SK-N-MC (cell line): ENCODE measurements around the gene TMEM231.
"Not testable (repeated sequence)": the region's sequence is repeated elsewhere in the genome, so short reads cannot be mapped to it uniquely, and the experiment has no call there.

Experiments used
- DNase-seq: peaks from one replicate; pipeline ENCODE4 v3.0.0-alpha.2; 2011; ENCODE audit warnings: low read depth, low spot score
- H3K27ac ChIP-seq: fragments of 200-600 bp; sonication (generic); 2 replicates; pipeline ENCODE4 v1.5.1; 2016; ENCODE audit warnings: mixed run types
- H3K36me3 ChIP-seq: fragments of 200-600 bp; sonication (generic); 2 replicates; pipeline ENCODE4 v1.6.1; 2017; ENCODE audit warnings: antibody characterized with exemption, low read length, mixed read lengths; ENCODE audit not compliant: insufficient read depth
- H3K4me3 ChIP-seq: fragments of 200-600 bp; sonication (generic); 2 replicates; pipeline ENCODE4 v1.5.1; 2016
- H3K9ac ChIP-seq: fragments of 200-600 bp; sonication (generic); 2 replicates; pipeline ENCODE4 v1.8.0; 2017; ENCODE audit warnings: mixed run types, mixed read lengths; ENCODE audit not compliant: insufficient read length
- H3K9me3 ChIP-seq: fragments of 200-600 bp; sonication (generic); 2 replicates; pipeline ENCODE4 v1.6.1; 2017; ENCODE audit warnings: low read depth, mild to moderate bottlenecking, antibody characterized with exemption, low read length, moderate library complexity, mixed read lengths
- EZH2 ChIP-seq: fragments of 200-600 bp; sonication (generic); IDR thresholded peaks from one replicate; pipeline ENCODE4 v1.6.1; 2017; ENCODE audit warnings: antibody characterized with exemption
- FOXP2 ChIP-seq: optimal IDR thresholded peaks from 2 replicates; pipeline ENCODE3; 2011; ENCODE audit warnings: mild to moderate bottlenecking, moderate library complexity; ENCODE audit not compliant: insufficient read depth; ENCODE audit errors: extremely low read length, control extremely low read depth
- POLR2AphosphoS5 ChIP-seq: IDR thresholded peaks from 2 replicates; pipeline ENCODE4 v1.6.1; 2012; ENCODE audit warnings: mild to moderate bottlenecking, low read depth, low read length, borderline replicate concordance

The TMEM231 gene

DNA sequence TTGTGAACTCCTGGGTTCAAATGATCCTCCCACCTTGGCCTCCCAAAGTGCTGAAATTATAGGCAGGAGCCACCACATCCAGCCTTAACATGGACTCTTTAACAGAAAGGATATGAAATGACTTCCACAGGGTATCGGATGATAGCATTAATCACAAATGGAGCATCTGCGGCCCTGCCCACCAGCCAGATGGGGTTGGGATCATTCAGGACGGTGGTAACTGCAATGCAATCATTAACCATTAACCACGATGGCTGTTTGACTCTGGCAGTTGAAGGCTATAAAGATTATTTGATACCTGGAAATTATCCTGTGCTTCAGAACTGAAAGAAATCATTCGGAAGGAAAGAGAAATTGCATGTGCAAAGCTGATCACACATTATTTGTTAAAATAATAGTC is 14.8 kb downstream of the TMEM231 start:
- Histone ChIP-seq H3K9ac (no peak overlapping the region), H3K27ac (no peak overlapping the region)
- no peak for DNase-seq

DNA sequence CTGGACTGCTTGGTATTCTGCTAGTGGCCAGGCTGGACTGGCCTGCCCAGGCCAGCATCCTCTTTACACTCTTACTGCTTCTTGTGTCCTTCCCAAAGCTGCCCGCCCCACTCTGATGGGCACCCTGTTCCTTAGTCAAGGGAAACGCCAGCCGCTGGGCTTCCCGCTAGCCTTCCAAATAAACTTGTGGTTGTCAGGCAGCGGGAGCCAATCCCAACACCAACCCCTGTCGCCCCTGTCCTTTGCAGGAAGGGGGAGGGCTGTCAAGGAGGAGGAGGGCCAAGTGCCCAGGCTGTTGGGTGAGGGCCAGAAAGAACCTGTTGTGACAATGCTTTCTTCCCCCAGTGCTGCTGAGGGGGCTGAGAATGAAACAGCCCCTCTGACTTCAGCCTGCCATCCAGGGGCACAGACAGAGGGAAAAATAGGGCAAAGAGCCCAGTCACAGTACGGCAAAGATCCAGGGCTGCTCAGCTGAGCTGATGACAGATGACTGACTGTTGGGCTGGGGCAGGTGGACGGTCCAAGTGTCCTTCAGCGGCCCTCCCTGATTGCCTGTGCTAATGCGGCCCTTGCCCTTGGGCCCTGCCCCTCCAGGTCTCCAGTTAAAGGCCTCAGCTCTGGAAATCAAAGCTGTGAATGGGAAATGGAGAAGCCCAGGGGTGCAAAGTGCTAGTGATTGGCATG is 17.0 kb downstream of the TMEM231 start:
- DNase-seq, H3K9ac ChIP-seq, H3K4me3 ChIP-seq, H3K27ac ChIP-seq, H3K9me3 ChIP-seq, H3K36me3 ChIP-seq: not testable (repeated sequence)

More for the DNA sequence above, 14.8 kb downstream of the TMEM231 start:
- H3K4me3 ChIP-seq = no peak overlapping the region
- no peaks in the 10 kb centered on the region for H3K9me3 ChIP-seq
- no peaks in the 10 kb centered on the region for H3K36me3 ChIP-seq
- no peak for TF ChIP-seq FOXP2
- no peak for TF ChIP-seq POLR2AphosphoS5
- no peak for TF ChIP-seq EZH2

DNA sequence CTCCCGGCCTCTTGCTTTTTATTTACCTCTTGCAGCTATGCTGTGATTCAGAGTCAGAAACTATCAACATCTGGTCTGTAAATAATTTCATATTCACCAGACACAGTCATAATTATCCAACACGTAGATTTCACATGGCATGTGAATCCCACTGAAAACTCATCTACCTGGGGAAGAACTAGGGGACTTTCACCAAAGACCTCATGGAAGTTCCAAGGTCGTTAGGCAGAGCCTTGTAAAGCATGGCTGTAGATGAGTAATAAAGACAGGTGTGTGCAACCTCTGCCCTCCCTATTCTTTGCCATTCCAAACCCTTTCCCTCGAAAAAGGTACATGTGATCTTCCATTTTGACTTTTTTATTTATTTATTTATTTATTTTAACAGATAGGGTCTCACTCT is 18.3 kb downstream of the TMEM231 start:
- H3K36me3 ChIP-seq = no peaks in the 10 kb centered on the region
- no peaks in the 10 kb centered on the region for H3K9me3 ChIP-seq
- H3K4me3 ChIP-seq = no peak overlapping the region
- TF ChIP-seq POLR2AphosphoS5 (no peak), EZH2 (no peak), FOXP2 (no peak)
- DNase-seq = no peak
- H3K9ac ChIP-seq = no peak overlapping the region
- no peak overlapping the region for H3K27ac ChIP-seq

DNA sequence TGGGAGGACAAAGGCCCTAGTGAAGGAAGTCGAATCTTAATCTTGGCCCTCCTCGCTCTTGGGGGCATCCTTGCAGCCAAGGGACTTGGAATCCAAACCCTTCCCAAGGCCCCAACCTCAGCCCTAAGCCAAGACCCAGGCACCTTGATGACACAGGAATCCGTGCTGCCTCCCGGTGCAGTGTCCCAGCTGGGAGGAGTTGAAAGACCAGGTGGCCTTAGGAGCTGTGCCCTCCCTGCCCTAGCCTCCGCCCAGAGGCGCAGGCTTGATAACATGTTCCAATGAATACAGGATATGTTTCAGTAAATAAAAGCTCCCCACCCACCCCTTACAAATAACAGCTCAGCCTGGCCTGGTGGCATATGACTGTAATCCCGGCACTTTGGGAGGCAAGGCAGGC is 20.2 kb downstream of the TMEM231 start, which contains the start of gene CHST5:
Gene CHST5 (minus strand): TSS at position 208 of the 400 bp plus-strand sequence. CDS start 5,724 bp downstream, outside the sequence.
- no peaks in the 10 kb centered on the region for H3K36me3 ChIP-seq
- no peaks in the 10 kb centered on the region for H3K9me3 ChIP-seq
- TF ChIP-seq EZH2 (no peak), POLR2AphosphoS5 (no peak), FOXP2 (no peak)
- H3K9ac ChIP-seq = no peak within 1 kb of the TSS
- no peak within 1 kb of the TSS for H3K4me3 ChIP-seq
- no peak for DNase-seq
- H3K27ac ChIP-seq = no peak within 1 kb of the TSS

DNA sequence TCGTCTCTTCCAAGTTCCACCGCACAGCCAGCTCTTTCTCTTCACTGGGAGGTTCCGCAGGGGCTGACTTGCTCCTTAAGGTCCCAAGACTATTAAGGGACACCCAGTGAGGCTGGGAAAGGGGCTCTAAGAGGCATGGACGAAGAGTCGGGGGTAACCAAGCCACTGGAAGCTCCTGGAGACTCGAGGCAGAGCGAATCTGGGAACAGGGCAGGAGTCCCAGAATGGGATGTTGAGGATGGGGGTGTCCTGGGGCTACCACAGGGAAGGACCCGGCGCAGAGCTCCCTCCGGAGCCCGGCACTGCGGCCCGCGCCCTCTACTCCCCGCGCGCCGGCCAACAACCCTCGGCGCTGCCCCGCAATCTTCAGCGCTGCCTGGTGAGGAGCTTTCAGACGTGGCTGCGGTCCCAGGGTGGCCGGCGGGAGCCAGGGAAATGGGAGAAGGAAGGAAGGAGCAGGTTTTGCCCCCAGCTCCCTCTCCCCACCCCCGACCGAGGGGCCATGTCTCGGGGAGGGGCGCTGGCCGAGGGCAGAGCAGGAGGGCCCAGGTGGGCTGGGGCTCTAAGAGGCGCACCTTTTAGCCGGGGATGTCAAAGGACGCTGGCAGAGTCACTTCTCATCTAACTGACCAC is 20.7 kb downstream of the TMEM231 start:
- Histone ChIP-seq H3K9ac (no peak overlapping the region), H3K36me3 (no peaks in the 10 kb centered on the region), H3K27ac (no peak overlapping the region), H3K4me3 (no peak overlapping the region), H3K9me3 (no peaks in the 10 kb centered on the region)
- no peak for TF ChIP-seq POLR2AphosphoS5
- no peak for TF ChIP-seq EZH2
- no peak for TF ChIP-seq FOXP2
- no peak for DNase-seq

DNA sequence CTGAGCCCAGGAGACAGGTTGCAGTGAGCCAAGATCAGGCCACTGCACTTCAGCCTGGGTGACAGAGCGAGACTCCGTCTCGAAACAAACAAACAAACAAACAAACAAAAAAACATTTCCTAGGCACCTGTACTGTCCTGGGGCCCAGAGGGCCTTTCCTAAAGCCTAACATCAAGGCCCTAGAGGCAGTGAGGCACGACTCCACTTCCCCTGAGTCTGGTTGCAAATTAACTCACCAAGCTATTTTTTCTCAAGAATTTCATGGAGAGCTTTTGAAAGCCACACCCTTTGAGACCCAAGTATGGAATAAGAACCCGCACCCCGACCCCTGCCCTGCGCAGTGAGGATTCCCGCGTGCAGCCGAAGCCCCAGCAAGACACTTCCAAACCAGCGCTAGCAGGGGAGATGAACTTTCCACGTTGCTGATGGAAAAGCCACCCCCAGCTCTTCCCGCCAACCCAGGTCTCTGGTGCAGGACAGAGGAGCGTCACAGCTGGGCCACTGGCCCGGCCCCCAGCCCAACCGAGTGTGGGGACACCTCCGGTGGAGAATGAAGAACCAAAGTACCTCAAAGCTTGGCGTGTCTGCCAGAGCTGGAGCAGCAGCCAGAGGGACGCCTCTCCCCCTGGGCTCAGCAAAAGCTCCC is 21.4 kb downstream of the TMEM231 start:
- Histone ChIP-seq H3K9ac (no peak overlapping the region), H3K9me3 (no peaks in the 10 kb centered on the region), H3K36me3 (no peaks in the 10 kb centered on the region), H3K4me3 (no peak overlapping the region), H3K27ac (no peak overlapping the region)
- no peak for DNase-seq
- TF ChIP-seq POLR2AphosphoS5 (no peak), FOXP2 (no peak), EZH2 (no peak)

DNA sequence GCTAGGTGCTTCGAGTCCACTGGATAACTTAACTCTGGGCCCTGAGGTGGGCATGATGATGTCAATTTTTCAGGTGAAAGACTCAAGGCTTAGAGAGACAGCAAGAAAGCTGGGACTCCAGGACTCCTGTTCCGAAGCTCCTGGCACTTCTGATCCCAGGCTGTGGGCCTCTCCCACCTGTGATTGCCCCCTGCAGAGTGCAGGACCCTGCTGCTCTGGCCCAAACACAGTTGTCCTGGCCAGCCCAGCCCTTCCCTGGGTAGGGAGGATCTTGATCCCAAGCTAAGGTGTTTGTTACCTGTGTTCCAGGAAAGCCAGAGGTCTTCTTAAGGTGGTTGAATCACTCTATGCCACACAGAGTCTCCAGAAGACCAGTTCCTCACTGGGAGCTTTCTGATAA is 23.3 kb downstream of the TMEM231 start:
- Histone ChIP-seq H3K9ac (no peak overlapping the region), H3K27ac (no peak overlapping the region), H3K36me3 (no peaks in the 10 kb centered on the region), H3K9me3 (no peaks in the 10 kb centered on the region), H3K4me3 (no peak overlapping the region)
- no peak for DNase-seq
- TF ChIP-seq EZH2 (no peak), POLR2AphosphoS5 (no peak), FOXP2 (no peak)

DNA sequence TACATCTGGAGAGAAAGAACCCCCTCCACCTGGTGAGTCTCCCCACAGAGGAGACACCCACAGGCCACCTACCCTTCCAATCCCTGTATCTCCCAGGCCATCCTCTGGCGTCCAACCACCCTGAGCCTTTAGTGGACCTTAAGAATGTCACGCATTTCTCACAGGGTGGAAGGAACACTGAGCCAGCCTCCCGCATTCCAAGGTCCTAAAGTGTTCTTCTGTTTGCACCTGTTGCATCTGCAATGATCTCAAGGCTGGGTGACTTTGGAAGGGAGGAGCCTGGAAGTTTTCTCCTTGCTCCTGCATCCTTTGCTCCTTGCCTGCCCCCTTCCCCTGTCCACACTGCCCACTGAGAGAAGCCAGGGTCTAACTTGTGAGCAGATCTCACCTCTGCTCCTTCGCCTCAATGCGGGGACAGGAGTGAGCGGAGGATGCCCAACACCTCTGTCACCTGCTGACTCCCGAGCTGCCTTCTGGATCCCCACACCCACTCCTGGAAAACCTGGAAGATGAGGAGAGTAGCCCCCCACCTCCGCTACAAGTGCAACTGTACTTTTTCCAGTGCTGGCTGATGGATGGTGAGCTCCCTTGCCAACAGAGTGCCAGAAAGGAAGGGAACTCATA is 23.8 kb downstream of the TMEM231 start:
- no peak overlapping the region for H3K4me3 ChIP-seq
- H3K9ac ChIP-seq = no peak overlapping the region
- TF ChIP-seq EZH2 (no peak), POLR2AphosphoS5 (no peak), FOXP2 (no peak)
- DNase-seq = no peak
- no peak overlapping the region for H3K27ac ChIP-seq
- H3K9me3 ChIP-seq = no peaks in the 10 kb centered on the region
- H3K36me3 ChIP-seq = no peaks in the 10 kb centered on the region
